ENCODE results near the gene POM121C.
"Not testable (repeated sequence)": the region's sequence is repeated elsewhere in the genome, so short reads cannot be mapped to it uniquely, and the experiment has no call there.

Gene POM121C

DNA sequence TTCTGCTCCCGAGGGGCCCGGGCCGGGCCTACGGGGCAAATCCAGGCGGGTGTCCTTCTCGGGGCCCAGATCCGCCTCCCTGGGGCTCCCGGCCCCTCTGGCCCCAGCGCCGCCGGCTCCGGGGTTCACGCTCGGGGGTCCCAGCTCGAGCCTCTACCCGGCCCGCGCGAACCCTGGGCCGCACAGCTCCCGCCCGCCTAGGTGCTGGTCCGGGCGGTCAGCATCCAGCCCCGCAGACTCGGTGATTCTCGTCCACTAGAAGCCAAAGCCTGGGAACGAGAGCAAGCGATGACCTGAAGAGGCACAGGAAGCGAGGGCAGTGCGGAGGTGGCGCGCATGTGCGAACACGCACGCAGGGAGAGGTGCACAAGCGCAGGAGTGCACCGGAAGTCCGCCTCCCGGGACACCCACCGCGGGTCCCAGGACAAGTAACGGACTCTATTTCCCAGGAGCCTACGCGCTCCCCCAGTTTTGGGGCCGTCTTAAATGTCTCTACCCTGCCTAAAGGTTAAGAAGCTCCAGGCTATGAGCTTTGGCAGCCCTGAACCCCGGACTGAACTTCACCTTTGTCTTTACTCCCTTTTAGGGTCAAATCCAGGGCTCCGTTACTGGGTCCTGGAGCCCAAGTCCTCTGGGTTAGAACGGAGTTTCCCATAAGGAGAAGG, at the start of gene POM121C:
POM121C (minus strand) TSS at position 321 of the 665 bp plus-strand sequence. CDS start 44,803 bp downstream, outside the sequence.
- peak; percentile 91 for DNase-seq

DNA sequence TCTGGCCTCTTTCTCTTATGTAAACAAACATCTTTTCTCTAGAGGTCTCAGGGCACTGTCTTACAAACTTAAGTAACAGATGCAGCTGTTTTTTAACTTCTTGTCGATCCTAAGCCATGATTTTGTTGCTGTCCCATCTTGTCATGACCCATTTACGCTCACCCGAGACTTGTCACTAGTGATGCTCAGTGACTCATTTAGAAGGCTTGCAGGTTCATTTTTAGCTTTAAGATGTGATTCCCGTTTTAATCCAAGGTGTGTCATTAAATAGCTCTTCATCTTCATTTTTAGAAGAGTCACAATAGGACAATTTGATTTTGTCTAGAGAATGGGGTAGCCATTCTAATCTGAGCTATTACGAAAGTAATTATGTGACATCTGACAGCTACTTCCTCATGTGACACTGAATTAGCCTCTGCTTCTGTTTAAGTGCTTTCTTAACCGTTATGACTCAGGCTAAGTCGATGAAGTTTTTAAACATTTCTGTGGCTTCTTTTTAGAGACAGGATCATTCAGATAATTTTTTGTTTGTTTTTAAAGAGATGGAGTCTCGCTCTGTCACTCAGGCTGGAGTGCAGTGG, 48.7 kb upstream of the POM121C start:
- DNase-seq = no peak

DNA sequence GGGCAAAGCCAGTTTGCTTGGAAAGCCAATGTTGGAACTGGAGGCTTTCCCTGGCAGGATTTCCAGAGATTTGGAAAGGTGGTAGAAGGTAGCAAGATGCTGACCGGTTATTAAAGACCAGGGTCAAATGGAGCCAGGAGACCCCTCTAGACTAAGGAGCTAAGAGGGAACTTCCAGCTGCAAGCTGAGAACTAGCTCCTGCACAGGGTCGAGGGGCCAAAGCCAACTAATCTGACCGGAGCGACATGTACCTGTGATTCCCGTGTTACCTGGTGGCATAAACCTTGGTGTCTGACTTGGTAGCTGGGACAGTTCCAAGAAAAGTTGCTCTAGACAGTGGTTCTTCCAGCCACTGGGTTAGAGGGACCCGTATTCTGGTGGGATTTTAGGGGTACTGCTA, 47.8 kb upstream of the POM121C start:
- no peak for DNase-seq

DNA sequence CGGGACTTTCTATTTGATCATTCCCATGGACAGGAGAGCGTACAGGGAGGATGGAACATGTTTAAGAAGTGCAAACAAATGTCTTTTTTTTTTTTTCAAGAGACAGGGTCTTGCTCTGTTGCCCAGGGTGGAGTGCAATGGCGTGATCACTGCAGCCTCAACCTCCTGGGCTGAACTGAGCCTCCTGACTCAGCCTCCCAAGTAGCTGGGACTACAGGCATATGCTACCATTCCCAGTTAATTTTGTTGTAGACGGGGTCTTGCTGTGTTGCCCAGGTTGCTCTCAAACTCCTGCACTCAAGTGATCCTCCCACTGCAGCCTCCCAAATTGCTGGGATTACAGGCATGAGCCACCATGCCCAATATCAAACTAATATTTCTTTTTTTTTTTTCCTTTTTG, 46.5 kb upstream of the POM121C start:
- DNase-seq = no peak

GRCh38 chr7:75531359-75531821, 45.3 kb upstream of the POM121C start:
- DNase-seq = no peak

DNA sequence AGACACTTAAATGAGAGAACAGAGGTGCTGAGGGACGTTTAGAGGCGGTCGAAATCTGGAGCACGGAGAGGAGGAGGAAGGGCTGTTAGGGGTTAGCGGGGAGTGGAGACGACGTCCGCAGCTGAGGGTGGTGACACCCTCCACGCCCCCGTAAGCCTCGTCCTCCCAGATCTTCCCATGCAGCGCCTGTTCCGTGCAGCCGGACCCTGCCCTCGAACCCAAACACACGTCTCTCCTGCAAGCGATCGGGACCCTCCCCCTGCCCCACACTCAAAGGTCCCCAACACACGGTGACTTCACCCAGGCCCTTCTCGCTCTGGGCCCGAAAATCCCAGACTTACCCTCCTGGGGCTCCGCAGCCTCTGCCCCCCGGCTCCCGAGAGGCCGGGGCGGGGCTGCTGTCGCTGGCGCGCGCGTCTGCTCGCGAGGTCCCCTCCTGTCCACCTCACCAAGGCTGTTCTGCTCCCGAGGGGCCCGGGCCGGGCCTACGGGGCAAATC, 41.2 kb upstream of the POM121C start:
- DNase-seq = not testable (repeated sequence)

- DNase-seq = not testable (repeated sequence)
Measured at GRCh38 chr7:75521727-75522126, 35.6 kb upstream of the POM121C start.

DNA sequence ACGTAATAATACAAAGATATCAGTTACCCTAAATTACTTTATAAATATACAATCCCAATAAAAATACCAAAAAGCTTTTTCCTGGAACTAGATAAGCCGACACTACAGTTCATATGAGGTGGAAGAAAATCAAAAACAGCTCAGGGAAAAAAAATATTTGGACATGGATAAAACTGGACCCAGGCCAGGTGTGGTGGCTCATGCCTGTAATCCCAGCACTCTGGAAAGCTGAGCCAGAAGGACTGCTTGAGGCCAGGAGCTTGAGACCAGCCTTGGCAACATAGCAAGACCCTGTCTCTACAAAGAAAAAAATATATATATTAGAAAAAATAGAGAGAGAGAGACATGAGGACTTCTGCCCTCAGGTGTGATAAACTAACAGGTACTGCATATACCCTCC, 32.7 kb upstream of the POM121C start:
- not testable (repeated sequence) for DNase-seq

DNA sequence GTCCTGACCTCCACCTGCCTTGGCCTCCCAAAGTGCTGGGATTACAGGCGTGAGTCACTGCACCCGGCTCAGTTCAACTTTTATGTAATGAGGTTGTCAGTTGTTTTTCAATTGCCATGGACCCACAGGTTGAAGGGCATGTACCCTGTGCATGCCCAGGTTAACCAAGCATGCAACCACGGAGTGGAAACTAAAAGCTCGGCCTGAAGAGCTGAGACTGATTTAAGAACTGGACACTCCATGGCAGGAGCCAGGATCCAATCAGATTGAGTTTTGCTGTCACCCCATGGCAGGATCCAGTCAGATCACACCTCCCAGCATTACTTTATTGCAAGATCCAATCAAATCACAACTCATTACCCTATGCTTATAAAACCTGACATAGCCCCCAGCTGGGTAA, 22.9 kb upstream of the POM121C start:
- not testable (repeated sequence) for DNase-seq

- not testable (repeated sequence) for DNase-seq
Measured at GRCh38 chr7:75492020-75492419, 5.9 kb upstream of the POM121C start, which contains the start of gene SPDYE5. Gene SPDYE5 (plus strand): TSS chr7:75492320. CDS start chr7:75494048, 1,728 bp downstream.

DNA sequence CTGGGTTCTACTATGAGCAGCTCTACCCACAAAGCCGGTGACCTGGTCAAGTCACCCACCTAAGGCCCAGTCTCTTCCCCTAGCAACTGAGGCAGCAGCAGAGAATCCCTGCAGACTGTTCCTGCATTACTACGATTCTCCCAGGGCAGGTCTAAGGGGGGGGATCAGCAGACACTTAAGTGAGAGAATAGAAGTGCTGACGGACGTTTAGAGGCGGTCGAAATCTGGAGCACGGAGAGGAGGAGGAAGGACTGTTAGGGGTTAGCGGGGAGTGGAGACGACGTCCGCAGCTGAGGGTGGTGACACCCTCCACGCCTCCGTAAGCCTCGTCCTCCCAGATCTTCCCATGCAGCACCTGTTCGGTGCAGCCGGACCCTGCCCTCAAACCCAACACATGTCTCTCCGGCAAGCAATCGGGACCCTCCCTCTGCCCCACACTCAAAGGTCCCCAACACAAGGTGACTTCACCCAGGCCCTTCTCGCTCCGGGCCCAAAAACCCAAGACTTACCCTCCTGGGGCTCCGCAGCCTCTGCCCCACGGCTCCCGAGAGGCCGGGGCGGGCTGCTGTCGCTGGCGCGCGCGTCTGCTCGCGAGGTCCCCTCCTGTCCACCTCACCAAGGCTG, 632 bp downstream of the POM121C start:
- DNase-seq = not testable (repeated sequence)

DNA sequence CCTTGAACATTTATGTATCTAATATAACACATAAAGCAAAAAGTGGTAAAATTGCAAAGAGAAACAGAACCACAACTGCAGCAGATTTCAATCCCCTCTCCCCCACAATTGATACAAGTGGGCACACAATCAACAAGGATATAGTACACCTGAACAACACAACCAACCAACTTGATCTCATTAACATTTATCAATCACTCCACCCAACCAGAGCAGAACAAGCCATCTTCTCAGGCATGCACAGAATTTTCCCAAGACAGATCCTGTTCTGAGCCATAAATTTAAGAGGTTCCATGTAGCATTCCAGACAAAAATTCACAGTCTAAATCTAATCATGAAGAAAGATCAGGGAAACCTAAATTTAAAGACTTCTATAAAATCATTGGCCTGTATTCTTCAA, 5.8 kb downstream of the POM121C start:
- not testable (repeated sequence) for DNase-seq

- DNase-seq = not testable (repeated sequence)
Measured at GRCh38 chr7:75477457-75477856, 8.6 kb downstream of the POM121C start.

- DNase-seq = not testable (repeated sequence)
Measured at GRCh38 chr7:75470166-75470565, 15.9 kb downstream of the POM121C start.

DNA sequence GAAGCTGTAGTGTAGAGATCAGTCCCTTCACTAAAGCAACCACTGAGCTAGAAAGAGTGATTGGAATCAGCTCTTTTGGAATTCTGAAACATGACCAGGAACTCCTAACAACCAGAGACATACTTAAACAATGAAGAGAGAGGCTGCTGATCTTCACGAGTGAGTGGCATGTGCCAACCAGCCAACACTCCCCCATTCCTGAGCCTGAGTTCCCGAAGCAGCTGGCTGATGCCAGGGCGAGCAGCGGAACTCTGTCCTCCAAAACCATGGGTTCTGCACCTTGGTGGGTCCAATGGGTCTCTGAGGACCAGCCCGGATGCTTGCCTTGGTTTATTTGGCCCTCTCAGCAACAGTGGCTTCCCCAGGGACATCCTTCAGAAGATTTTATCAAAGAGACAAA, 25.6 kb downstream of the POM121C start:
- not testable (repeated sequence) for DNase-seq

DNA sequence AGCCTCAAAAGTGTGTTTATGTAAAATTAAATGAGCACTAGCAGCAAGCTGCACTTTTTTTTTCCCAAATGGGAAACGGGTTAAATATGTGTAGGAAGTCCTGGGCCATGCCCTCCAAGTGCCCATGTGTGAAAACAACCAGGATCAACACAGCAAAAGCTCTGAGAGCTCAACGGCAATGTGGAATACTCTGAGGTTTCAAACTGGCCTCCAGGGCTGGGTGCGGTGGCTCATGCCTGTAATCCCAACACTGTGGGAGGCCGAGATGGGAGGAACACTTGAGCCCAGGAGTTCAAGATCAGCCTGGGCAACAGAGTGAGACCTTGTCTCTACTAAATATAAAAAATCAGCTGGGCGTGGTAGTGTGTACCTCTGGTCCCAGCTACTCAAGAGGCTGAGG, 28.1 kb downstream of the POM121C start:
- DNase-seq = not testable (repeated sequence)

DNA sequence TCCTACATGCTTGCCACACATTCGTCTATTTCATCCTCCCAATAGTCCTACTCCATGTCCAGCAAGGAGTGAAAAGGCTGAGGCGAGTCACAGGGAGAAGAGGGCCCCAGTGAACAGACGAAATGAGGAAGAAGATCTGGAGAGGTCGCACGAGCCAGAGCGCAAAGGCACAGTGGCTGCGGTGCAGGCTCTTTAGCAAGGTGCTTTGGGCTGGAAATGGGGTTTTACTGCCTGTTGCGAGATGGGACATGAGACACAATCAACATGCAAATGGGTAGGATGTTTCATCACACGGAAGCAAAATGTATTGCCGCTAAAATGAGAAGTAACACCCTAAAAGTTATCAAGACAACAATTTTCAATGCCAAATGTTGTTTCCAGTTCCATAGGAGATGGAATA, 29.7 kb downstream of the POM121C start:
- not testable (repeated sequence) for DNase-seq

DNA sequence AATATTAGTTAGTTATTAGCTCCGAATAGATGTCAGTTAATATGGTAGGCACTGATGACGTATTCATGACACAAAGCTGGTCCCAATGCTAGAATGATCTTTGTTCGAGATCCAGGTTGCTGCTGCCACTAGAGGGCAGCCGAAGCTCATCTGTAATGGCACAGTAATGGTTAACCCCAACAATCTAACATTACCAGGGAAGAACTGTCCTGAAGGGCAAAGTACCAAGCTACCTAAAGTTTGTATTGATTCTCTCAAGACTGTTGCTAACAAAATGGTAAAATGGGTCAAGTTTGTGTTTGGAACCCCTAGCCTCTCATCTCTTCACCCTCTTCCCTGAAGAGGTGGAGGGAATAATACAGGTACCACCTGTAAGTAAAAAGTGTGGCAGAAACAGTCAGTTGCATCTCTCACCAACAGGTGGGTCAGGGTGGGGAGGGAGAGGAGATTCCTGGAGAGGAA, 33.6 kb downstream of the POM121C start:
- not testable (repeated sequence) for DNase-seq

- not testable (repeated sequence) for DNase-seq
Measured at GRCh38 chr7:75449946-75450345, 36.2 kb downstream of the POM121C start.

DNA sequence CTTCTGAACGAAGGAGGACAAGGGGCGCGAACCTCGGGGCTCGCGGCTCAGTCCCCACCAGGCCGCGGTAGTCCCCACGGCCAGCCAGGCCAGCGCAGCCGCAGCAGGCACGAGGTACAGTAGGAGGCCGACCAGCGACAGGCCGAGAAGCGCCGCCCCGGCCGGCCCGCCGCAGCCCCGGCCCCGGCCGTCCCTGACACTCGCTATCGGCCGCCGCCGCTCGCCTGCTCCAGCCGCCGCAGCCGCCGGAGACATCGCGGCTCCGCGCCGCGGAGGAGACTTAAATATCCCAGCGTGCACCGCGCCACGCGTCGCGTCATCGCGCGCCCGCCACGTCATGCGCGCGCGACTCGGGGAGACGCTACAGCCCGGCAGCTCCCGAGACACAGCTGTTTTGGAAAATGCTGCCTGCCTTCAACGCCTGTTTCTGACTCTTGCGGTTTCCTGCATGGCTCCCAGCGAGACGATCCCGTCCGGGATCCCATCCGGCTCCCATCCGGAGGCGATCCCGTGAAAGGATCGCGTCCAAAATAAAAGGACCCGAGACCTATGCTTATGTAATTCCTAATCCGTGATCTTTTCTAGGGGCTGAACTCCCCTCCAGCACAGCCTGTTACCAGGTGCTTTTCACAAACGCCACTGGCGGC, 43.5 kb downstream of the POM121C start:
- DNase-seq = peak; percentile 15

DNA sequence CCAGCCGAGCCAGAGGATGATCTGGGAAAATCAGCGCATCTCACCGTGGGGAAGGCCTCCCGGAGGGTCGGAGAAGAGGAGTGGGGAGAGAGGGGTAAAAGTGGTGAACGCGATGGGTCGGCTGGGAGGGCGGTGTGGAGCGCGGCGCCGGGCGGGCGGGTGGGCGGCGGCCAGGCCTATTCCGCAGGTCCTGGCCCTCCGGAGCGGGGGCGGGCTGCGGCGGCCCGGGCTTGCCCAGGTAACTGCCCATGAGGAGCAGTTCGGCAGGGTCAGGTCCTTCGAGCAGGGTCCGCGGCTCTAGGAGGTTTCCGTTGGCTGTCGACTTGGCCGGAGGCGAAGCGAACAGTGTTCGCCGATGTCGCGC, 44.0 kb downstream of the POM121C start:
- DNase-seq = not testable (repeated sequence)

- not testable (repeated sequence) for DNase-seq
Measured at GRCh38 chr7:75439000-75439399, 47.1 kb downstream of the POM121C start.

DNA sequence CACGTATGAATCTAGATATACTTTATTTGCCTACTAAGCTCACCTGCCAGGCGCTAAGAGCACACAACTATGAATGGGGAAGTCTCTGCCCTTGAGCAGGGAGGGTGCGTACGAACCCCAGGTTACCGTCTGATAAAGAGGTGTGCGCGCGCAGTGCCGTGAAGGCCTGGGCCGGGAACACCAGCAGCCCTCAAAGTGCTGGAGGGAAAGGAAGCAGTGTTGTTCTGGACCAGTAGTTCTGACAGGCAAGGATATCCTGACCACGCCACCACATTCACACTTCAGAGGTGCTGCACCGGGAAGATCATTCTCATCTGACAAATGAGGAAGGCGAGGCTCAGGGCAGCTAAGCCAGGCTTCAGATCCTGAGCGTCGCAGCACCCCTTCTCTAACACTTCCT, 62.6 kb downstream of the POM121C start:
- not testable (repeated sequence) for DNase-seq
